ENCODE results near the gene CCDC102B.
"Not testable (repeated sequence)": the region's sequence is repeated elsewhere in the genome, so short reads cannot be mapped to it uniquely, and the experiment has no call there.

CCDC102B gene

GRCh38 chr18:68830256-68831045 lies 32.6 kb downstream of the CCDC102B start:
- DNase-seq, result no peak

GRCh38 chr18:68833756-68834155 lies 35.9 kb downstream of the CCDC102B start:
- DNase-seq, result no peak

- DNase-seq, result no peak
Measured at GRCh38 chr18:68837665-68838451, 40.0 kb downstream of the CCDC102B start.

GRCh38 chr18:68839701-68840100 lies 41.8 kb downstream of the CCDC102B start:
- no peak for DNase-seq

- no peak for DNase-seq
Measured at GRCh38 chr18:68840554-68841263, 42.8 kb downstream of the CCDC102B start.

GRCh38 chr18:68841301-68841700 lies 43.4 kb downstream of the CCDC102B start:
- DNase-seq, result no peak

GRCh38 chr18:68842951-68843350 lies 45.1 kb downstream of the CCDC102B start:
- DNase-seq, result no peak

- no peak for DNase-seq
Measured at GRCh38 chr18:68843473-68844089, 45.7 kb downstream of the CCDC102B start.

- peak in 1 of 2 experiments; percentile 26 for DNase-seq
Measured at GRCh38 chr18:68847219-68847837, 49.4 kb downstream of the CCDC102B start.

- no peak for DNase-seq
Measured at GRCh38 chr18:68848242-68848641, 50.4 kb downstream of the CCDC102B start.

- DNase-seq, result no peak
Measured at GRCh38 chr18:68854786-68855391, 57.0 kb downstream of the CCDC102B start.

GRCh38 chr18:68855491-68855890 lies 57.6 kb downstream of the CCDC102B start:
- DNase-seq, result no peak

GRCh38 chr18:68861365-68861764 lies 63.5 kb downstream of the CCDC102B start:
- peak in 1 of 2 experiments; percentile 16 for DNase-seq

GRCh38 chr18:68865021-68865420 lies 67.1 kb downstream of the CCDC102B start:
- no peak for DNase-seq

- DNase-seq, result no peak
Measured at GRCh38 chr18:68865503-68865902, 67.6 kb downstream of the CCDC102B start.

- DNase-seq, result no peak
Measured at GRCh38 chr18:68873003-68873402, 75.1 kb downstream of the CCDC102B start.

GRCh38 chr18:68874361-68874760 lies 76.5 kb downstream of the CCDC102B start:
- no peak for DNase-seq

- DNase-seq, result not testable (repeated sequence)
Measured at GRCh38 chr18:68879947-68880346, 82.1 kb downstream of the CCDC102B start.

GRCh38 chr18:68887410-68887809 lies 89.5 kb downstream of the CCDC102B start:
- DNase-seq, result no peak

GRCh38 chr18:68893354-68893753 lies 95.5 kb downstream of the CCDC102B start:
- DNase-seq, result no peak

- DNase-seq, result no peak
Measured at GRCh38 chr18:68897286-68897685, 99.4 kb downstream of the CCDC102B start.

GRCh38 chr18:68909579-68909978 lies 111.7 kb downstream of the CCDC102B start:
- DNase-seq, result no peak
